ENCODE results near the gene C19orf67. TPM values are rescaled to one million over a fixed set of nuclear protein-coding genes. Genes with fewer than 3 reads are reported as not detected.

C19orf67 gene
- polyA plus RNA-seq, 1 donor (not counting 4 experiments of a cell fraction or from before 2014, with no cell fraction given), result not detected

DNA sequence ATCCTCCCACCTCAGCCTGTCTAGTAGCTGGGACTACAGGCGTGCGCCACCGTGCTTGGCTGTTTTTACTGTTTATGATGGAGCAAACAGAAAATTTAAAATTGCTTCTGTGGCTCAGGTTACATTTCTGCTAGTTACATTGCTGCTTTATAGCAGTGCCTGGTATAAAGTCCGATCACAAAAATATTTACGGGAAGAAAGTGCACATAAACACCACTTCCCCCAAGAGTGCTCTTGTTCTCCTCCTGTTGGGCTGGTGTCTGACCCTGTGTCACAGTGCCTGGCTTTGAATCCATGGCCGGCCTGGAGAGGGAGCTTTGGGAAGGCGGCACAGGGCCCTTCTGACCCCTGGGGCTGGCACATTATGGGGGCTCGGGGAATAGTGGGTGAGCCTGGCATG is 20.1 kb upstream of the C19orf67 start:
- dilution Hi-C loops (cut with MboI; ENCODE audit: extremely low pct_ligation_motif_present, low sequenced_read_pairs), result no loop called here
- no peak overlapping the region for H3K4me3 ChIP-seq (ENCODE audit: control insufficient read depth in 2 of 3, extremely low read depth in 1 of 3, insufficient read depth in 2 of 3, low read depth in 1 of 3, low read length in 3 of 3)
- no peaks in the 10 kb centered on the region for H4K20me1 ChIP-seq (ENCODE audit: control insufficient read depth, extremely low read depth, insufficient read depth, low read length)
- FAIRE-seq, result no peak
- no peaks in the 10 kb centered on the region for H3K9me1 ChIP-seq (ENCODE audit: control insufficient read depth, extremely low read depth, insufficient read depth, low read length)
- no peak overlapping the region for H3K9ac ChIP-seq (ENCODE audit: control insufficient read depth, extremely low read depth, insufficient read depth, low read length)
- no peak overlapping the region for H3K4me2 ChIP-seq (ENCODE audit: control insufficient read depth, extremely low read depth, insufficient read depth, low read depth, low read length)
- no peaks in the 10 kb centered on the region for H3K9me3 ChIP-seq (ENCODE audit: control insufficient read depth, low read depth, low read length)
- peaks cover 6 to 16% of the 10 kb centered on the region in 2 experiments for H3K36me3 ChIP-seq (ENCODE audit: control insufficient read depth in 2 of 2, extremely low read depth in 1 of 2, insufficient read depth in 2 of 2, low read length in 2 of 2)
- TF ChIP-seq EZH2 (IDR thresholded peaks at IDR 0.05; ENCODE audit: low read length), result no peak
- TF ChIP-seq, protein P1, sequence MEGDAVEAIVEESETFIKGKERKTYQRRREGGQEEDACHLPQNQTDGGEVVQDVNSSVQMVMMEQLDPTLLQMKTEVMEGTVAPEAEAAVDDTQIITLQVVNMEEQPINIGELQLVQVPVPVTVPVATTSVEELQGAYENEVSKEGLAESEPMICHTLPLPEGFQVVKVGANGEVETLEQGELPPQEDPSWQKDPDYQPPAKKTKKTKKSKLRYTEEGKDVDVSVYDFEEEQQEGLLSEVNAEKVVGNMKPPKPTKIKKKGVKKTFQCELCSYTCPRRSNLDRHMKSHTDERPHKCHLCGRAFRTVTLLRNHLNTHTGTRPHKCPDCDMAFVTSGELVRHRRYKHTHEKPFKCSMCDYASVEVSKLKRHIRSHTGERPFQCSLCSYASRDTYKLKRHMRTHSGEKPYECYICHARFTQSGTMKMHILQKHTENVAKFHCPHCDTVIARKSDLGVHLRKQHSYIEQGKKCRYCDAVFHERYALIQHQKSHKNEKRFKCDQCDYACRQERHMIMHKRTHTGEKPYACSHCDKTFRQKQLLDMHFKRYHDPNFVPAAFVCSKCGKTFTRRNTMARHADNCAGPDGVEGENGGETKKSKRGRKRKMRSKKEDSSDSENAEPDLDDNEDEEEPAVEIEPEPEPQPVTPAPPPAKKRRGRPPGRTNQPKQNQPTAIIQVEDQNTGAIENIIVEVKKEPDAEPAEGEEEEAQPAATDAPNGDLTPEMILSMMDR (optimal IDR thresholded peaks at IDR 0.05 in 1 of 3, IDR thresholded peaks at IDR 0.05 in 1 of 3, conservative IDR thresholded peaks at IDR 0.05 in 1 of 3; ENCODE audit: extremely low read depth in 1 of 3, insufficient read depth in 2 of 3, low read length in 3 of 3), result no peak
- H3K27me3 ChIP-seq (ENCODE audit: control insufficient read depth, extremely low read depth, insufficient read depth, low read length), result no peaks in the 10 kb centered on the region
- no peaks in the 10 kb centered on the region for H3K79me2 ChIP-seq (ENCODE audit: control insufficient read depth, insufficient read depth, low read length)
- peaks cover 3% of the 10 kb centered on the region for H3K4me1 ChIP-seq (ENCODE audit: control insufficient read depth, extremely low read depth, insufficient read depth, low read length)
- no peak overlapping the region for H2AFZ ChIP-seq (ENCODE audit: control insufficient read depth, low read length)
- H3K27ac ChIP-seq (ENCODE audit: control insufficient read depth, insufficient read depth, low read length), result no peak overlapping the region
- DNase-seq (ENCODE audit: low read depth, low spot score), result no peak

DNA sequence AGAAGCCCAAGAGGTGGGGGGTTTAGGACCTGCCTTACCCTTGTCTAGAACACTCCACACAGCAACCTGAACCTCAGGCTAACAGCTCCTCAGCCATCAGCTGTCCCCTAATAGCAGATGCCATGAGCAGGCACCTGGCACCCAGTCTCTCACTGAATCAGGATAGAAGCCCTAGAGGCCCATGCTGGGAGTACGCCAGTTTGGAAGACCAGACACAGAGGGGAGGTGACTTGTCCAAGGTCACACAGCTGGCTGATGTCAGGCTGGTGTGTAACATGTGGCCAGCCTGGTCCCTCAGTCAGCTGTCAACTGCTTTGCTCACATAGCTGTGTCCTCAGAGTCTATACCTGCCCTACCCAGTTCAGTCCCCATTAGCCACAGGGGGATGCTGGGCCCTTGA is 17.7 kb upstream of the C19orf67 start:
- H3K9me1 ChIP-seq (ENCODE audit: control insufficient read depth, extremely low read depth, insufficient read depth, low read length), result no peaks in the 10 kb centered on the region
- peaks cover 6 to 18% of the 10 kb centered on the region in 2 experiments for H3K36me3 ChIP-seq (ENCODE audit: control insufficient read depth in 2 of 2, extremely low read depth in 1 of 2, insufficient read depth in 2 of 2, low read length in 2 of 2)
- H3K9me3 ChIP-seq (ENCODE audit: control insufficient read depth, low read depth, low read length), result no peaks in the 10 kb centered on the region
- H3K27me3 ChIP-seq (ENCODE audit: control insufficient read depth, extremely low read depth, insufficient read depth, low read length), result no peaks in the 10 kb centered on the region
- no peak overlapping the region for H2AFZ ChIP-seq (ENCODE audit: control insufficient read depth, low read length)
- FAIRE-seq, result no peak
- no peak overlapping the region for H3K9ac ChIP-seq (ENCODE audit: control insufficient read depth, extremely low read depth, insufficient read depth, low read length)
- H3K79me2 ChIP-seq (ENCODE audit: control insufficient read depth, insufficient read depth, low read length), result no peaks in the 10 kb centered on the region
- no peak for DNase-seq (ENCODE audit: low read depth, low spot score)
- peaks cover 3% of the 10 kb centered on the region for H3K4me1 ChIP-seq (ENCODE audit: control insufficient read depth, extremely low read depth, insufficient read depth, low read length)
- TF ChIP-seq, protein P1 (optimal IDR thresholded peaks at IDR 0.05 in 1 of 3, IDR thresholded peaks at IDR 0.05 in 1 of 3, conservative IDR thresholded peaks at IDR 0.05 in 1 of 3; ENCODE audit: extremely low read depth in 1 of 3, insufficient read depth in 2 of 3, low read length in 3 of 3), result no peak
- TF ChIP-seq EZH2 (IDR thresholded peaks at IDR 0.05; ENCODE audit: low read length), result no peak
- no peak overlapping the region for H3K27ac ChIP-seq (ENCODE audit: control insufficient read depth, insufficient read depth, low read length)
- H4K20me1 ChIP-seq (ENCODE audit: control insufficient read depth, extremely low read depth, insufficient read depth, low read length), result no peaks in the 10 kb centered on the region
- no peak overlapping the region for H3K4me3 ChIP-seq (ENCODE audit: control insufficient read depth in 2 of 3, extremely low read depth in 1 of 3, insufficient read depth in 2 of 3, low read depth in 1 of 3, low read length in 3 of 3)
- no peak overlapping the region for H3K4me2 ChIP-seq (ENCODE audit: control insufficient read depth, extremely low read depth, insufficient read depth, low read depth, low read length)
- dilution Hi-C loops (cut with MboI; ENCODE audit: extremely low pct_ligation_motif_present, low sequenced_read_pairs), result no loop called here

All from keratinocyte (primary cell).